SK-N-SH (cell line): Measurements from ENCODE around the gene MORC1. TPM values are rescaled to one million over a fixed set of nuclear protein-coding genes. Genes with fewer than 3 reads are reported as not detected.
"Not testable (repeated sequence)": the region's sequence is repeated elsewhere in the genome, so short reads cannot be mapped to it uniquely, and the experiment has no call there.

Experiments
- CTCF ChIA-PET: fragments of 300-600, 350-600 bp; formaldehyde crosslinking; extraction: SDS; loops from one replicate; lab custom pipeline; 2021; lab: Yijun Ruan, JAX
- POLR2A ChIA-PET: fragments of 350-600 bp; sonication (Branson Sonifier 250); formaldehyde crosslinking; extraction: SDS; loops from one replicate; lab custom pipeline; 2020; ENCODE audit warnings: antibody characterized with exemption, inconsistent platforms; lab: Yijun Ruan, JAX
- DNase-seq: peaks from one replicate; pipeline ENCODE4 v3.0.0; 2012
- H2AFZ ChIP-seq: fragments of 200-600 bp; sonication (generic); 2 replicates; pipeline ENCODE4 v1.8.1; 2016; ENCODE audit warnings: antibody characterized with exemption, mild to moderate bottlenecking, low read depth
- H3F3A ChIP-seq: fragments of 200-600 bp; sonication (generic); replicated peaks from 2 replicates; pipeline ENCODE3; 2016; ENCODE audit warnings: antibody characterized with exemption, mild to moderate bottlenecking; ENCODE audit not compliant: insufficient read depth
- H3K27ac ChIP-seq, 2 experiments: fragments of 200-500 bp in 1 of 2; fragments of 200-600 bp in 1 of 2; sonication (Bioruptor generic) in 1 of 2; sonication (generic), shearing (Covaris generic) in 1 of 2; 2 replicates each; pipeline versions ENCODE4 v1.5.1 to v1.6.1; 2014 to 2016; ENCODE audit warnings: low read depth in 2 of 2, inconsistent platforms in 1 of 2, low read length in 1 of 2, mild to moderate bottlenecking in 1 of 2, mixed read lengths in 1 of 2
- H3K27me3 ChIP-seq: fragments of 200-600 bp; sonication (generic), shearing (Covaris generic); 2 replicates; pipeline ENCODE4 v1.6.1; 2016; ENCODE audit warnings: mixed run types; ENCODE audit not compliant: insufficient read depth
- H3K36me3 ChIP-seq, 2 experiments: fragments of 200-500 bp in 1 of 2; fragments of 200-600 bp in 1 of 2; sonication (Bioruptor generic) in 1 of 2; sonication (generic) in 1 of 2; replicated peaks in 1 of 2; 2 replicates each; pipeline versions ENCODE3 to v1.5.1; 2014 to 2016; ENCODE audit warnings: low read length in 1 of 2, mild to moderate bottlenecking in 1 of 2; ENCODE audit not compliant: insufficient read depth in 2 of 2, control insufficient read depth in 1 of 2
- H3K4me1 ChIP-seq, 2 experiments: fragments of 200-500 bp in 1 of 2; fragments of 200-600 bp in 1 of 2; sonication (Bioruptor generic) in 1 of 2; sonication (generic), shearing (Covaris generic) in 1 of 2; 2 replicates each; pipeline versions ENCODE4 v1.5.1 to v1.6.1; 2014 to 2016; ENCODE audit warnings: low read depth in 1 of 2, low read length in 1 of 2, mixed run types in 1 of 2; ENCODE audit not compliant: insufficient read depth in 2 of 2, control insufficient read depth in 1 of 2
- H3K4me2 ChIP-seq: fragments of 200-600 bp; sonication (generic), shearing (Covaris generic); 2 replicates; pipeline ENCODE4 v1.6.1; 2017; ENCODE audit warnings: mixed run types
- H3K4me3 ChIP-seq, 2 experiments: fragments of 200-500 bp in 1 of 2; fragments of 200-600 bp in 1 of 2; sonication (Bioruptor generic) in 1 of 2; sonication (generic), shearing (Covaris generic) in 1 of 2; 2 replicates each; pipeline versions ENCODE4 v1.5.1 to v1.8.1; 2014 to 2016; ENCODE audit warnings: low read depth in 2 of 2, inconsistent platforms in 1 of 2, low read length in 1 of 2, mild to moderate bottlenecking in 1 of 2, mixed read lengths in 1 of 2, moderate library complexity in 1 of 2
- H3K79me2 ChIP-seq: fragments of 200-600 bp; sonication (generic); 2 replicates; pipeline ENCODE4 v1.8.1; 2017; ENCODE audit warnings: mild to moderate bottlenecking; ENCODE audit not compliant: insufficient read depth
- H3K9ac ChIP-seq: fragments of 200-600 bp; sonication (generic); 2 replicates; pipeline ENCODE4 v1.6.1; 2017; ENCODE audit warnings: mixed run types
- H3K9me2 ChIP-seq: fragments of 200-600 bp; sonication (generic); 2 replicates; pipeline ENCODE4 v1.6.1; 2017; ENCODE audit warnings: mixed run types
- H3K9me3 ChIP-seq: fragments of 200-600 bp; sonication (generic); 2 replicates; pipeline ENCODE4 v1.6.1; 2017; ENCODE audit warnings: mixed run types, mild to moderate bottlenecking, moderate library complexity
- H4K20me1 ChIP-seq: fragments of 200-600 bp; sonication (generic); 2 replicates; pipeline ENCODE4 v1.6.1; 2017; ENCODE audit warnings: mild to moderate bottlenecking, mixed run types; ENCODE audit not compliant: insufficient read depth
- ELF1 ChIP-seq: IDR thresholded peaks from 2 replicates; pipeline ENCODE4 v1.4.0; 2012
- EZH2phosphoT487 ChIP-seq: fragments of 200-600 bp; sonication (generic); IDR thresholded peaks from 2 replicates; pipeline ENCODE4 v1.6.1; 2017; ENCODE audit warnings: low read depth, mixed run types, mild to moderate bottlenecking, antibody characterized with exemption, moderate library complexity, borderline replicate concordance
- GATA2 ChIP-seq: sonication (generic); formaldehyde crosslinking; IDR thresholded peaks from 2 replicates; pipeline ENCODE4 v1.5.0; 2020; ENCODE audit warnings: mild to moderate bottlenecking, missing genetic modification reagents
- JUND ChIP-seq: IDR thresholded peaks from 2 replicates; pipeline ENCODE4 v1.4.0; 2012
- POLR2AphosphoS5 ChIP-seq: IDR thresholded peaks from 2 replicates; pipeline ENCODE4 v1.6.1; 2012; ENCODE audit warnings: low read depth, low read length
- RAD21 ChIP-seq: IDR thresholded peaks from 2 replicates; pipeline ENCODE4 v1.6.1; 2012; ENCODE audit warnings: mild to moderate bottlenecking, low read length
- RFX5 ChIP-seq: IDR thresholded peaks from 2 replicates; pipeline ENCODE4 v1.6.1; 2012; ENCODE audit warnings: mild to moderate bottlenecking, improper control_type of control experiment, low read length
- SIN3A ChIP-seq: IDR thresholded peaks from 2 replicates; pipeline ENCODE4 v1.6.1; 2012; ENCODE audit warnings: low read depth, mild to moderate bottlenecking, low read length, moderate library complexity, borderline replicate concordance
- SMC3 ChIP-seq: IDR thresholded peaks from 2 replicates; pipeline ENCODE4 v1.6.1; 2012; ENCODE audit warnings: low read depth, low read length, improper control_type of control experiment
- TEAD4 ChIP-seq: IDR thresholded peaks from 2 replicates; pipeline ENCODE4 v1.4.0; 2012; ENCODE audit warnings: mild to moderate bottlenecking, borderline replicate concordance; ENCODE audit not compliant: insufficient read depth
- WGBS: methylation state at CpG from one replicate; pipeline ENCODE4 v1.1.6; 2017; ENCODE audit warnings: low lambda C conversion rate; 5-methylcytosine and 5-hydroxymethylcytosine counted together
- polyA plus RNA-seq, 3 experiments: library from polyadenylated mRNA; depleted of rRNA; stranded (reverse); fragments of >200 nt; gene quantifications; 2 replicates each; pipeline ENCODE4 v1.2.3, GENCODE V29; 2012
- TF ChIP-seq, protein P1 (sequence below): fragments of 150-350 bp; IDR thresholded peaks from 2 replicates; pipeline ENCODE4 v1.6.1; 2016; ENCODE audit warnings: mild to moderate bottlenecking, low read depth, low read length
- TF ChIP-seq, protein P2 (sequence below): IDR thresholded peaks from 2 replicates; pipeline ENCODE4 v1.4.0; 2012; ENCODE audit warnings: low read depth
- TF ChIP-seq, protein P3 (sequence below): fragments of 200-600 bp; sonication (generic); IDR thresholded peaks from 2 replicates; pipeline ENCODE4 v1.6.1; 2017; ENCODE audit warnings: antibody characterized with exemption, mild to moderate bottlenecking, moderate library complexity

Gene MORC1
- polyA plus RNA-seq, 1 of the 3 experiments (the other 2 are of a cell fraction), result not detected

DNA sequence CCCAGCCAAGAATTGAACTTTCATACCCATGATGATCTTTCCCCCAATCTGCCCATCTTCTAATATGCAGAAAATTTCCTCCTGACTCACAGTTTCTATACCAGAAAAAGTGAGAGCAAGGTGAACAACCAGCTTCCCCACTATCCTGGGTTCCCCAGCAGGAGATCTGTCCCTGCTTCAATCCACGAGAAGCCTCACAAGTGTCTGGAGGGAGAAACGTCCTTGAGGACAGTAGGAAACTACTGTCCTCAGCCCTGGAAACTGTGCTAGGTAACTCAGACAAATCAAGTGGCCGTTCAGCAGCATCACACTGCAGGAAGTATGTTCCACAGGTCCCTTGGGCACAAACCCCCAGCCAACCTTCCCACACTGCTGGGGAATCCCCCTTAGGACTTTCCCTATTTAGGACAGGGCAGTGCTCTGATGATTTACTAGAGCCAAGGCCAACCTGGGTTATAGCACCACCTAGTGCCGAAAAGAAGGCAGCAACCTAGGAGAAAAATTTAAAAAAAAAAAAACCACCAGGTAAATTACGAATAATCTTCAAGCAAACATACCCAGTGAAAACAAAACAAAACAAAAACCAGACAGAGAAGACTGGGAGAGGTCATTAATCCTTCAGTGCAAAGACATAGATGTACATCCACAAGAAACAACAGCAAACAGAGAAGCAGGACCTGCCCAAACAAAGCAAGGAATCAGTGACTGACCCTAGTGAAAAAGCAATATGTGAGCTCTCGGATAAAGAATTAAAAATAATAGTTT is 36.0 kb downstream of the MORC1 start:
- Histone ChIP-seq H4K20me1 (no peaks in the 10 kb centered on the region), H3K4me2 (no peak overlapping the region), H3K36me3 (no peaks in the 10 kb centered on the region), H3K79me2 (no peaks in the 10 kb centered on the region), H3K4me1 (no peaks in the 10 kb centered on the region), H2AFZ (no peak overlapping the region), H3K27me3 (no peaks in the 10 kb centered on the region), H3K4me3 (no peak overlapping the region; a peak in 1 of 4 replicates), H3F3A (no peaks in the 10 kb centered on the region), H3K9ac (no peak overlapping the region), H3K27ac (no peak overlapping the region), H3K9me3 (0 out of 2 replicates have a peak, but pooled peaks cover 3% of the 10 kb centered on the region), H3K9me2 (no peaks in the 10 kb centered on the region)
- POLR2A ChIA-PET, result no interaction called here
- TF ChIP-seq SMC3, result peak; percentile 66
- TF ChIP-seq, protein P1, sequence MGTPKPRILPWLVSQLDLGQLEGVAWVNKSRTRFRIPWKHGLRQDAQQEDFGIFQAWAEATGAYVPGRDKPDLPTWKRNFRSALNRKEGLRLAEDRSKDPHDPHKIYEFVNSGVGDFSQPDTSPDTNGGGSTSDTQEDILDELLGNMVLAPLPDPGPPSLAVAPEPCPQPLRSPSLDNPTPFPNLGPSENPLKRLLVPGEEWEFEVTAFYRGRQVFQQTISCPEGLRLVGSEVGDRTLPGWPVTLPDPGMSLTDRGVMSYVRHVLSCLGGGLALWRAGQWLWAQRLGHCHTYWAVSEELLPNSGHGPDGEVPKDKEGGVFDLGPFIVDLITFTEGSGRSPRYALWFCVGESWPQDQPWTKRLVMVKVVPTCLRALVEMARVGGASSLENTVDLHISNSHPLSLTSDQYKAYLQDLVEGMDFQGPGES, result no peak
- TF ChIP-seq GATA2 (CRISPR knock-in tag), result no peak
- no peak for TF ChIP-seq RFX5
- TF ChIP-seq ELF1, result no peak
- TF ChIP-seq RAD21, result peak; percentile 77
- TF ChIP-seq, protein P2, sequence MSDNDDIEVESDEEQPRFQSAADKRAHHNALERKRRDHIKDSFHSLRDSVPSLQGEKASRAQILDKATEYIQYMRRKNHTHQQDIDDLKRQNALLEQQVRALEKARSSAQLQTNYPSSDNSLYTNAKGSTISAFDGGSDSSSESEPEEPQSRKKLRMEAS, result no peak
- no peak for TF ChIP-seq SIN3A
- TF ChIP-seq POLR2AphosphoS5, result no peak
- TF ChIP-seq JUND, result no peak
- TF ChIP-seq TEAD4, result no peak
- TF ChIP-seq EZH2phosphoT487, result no peak
- TF ChIP-seq, protein P3, sequence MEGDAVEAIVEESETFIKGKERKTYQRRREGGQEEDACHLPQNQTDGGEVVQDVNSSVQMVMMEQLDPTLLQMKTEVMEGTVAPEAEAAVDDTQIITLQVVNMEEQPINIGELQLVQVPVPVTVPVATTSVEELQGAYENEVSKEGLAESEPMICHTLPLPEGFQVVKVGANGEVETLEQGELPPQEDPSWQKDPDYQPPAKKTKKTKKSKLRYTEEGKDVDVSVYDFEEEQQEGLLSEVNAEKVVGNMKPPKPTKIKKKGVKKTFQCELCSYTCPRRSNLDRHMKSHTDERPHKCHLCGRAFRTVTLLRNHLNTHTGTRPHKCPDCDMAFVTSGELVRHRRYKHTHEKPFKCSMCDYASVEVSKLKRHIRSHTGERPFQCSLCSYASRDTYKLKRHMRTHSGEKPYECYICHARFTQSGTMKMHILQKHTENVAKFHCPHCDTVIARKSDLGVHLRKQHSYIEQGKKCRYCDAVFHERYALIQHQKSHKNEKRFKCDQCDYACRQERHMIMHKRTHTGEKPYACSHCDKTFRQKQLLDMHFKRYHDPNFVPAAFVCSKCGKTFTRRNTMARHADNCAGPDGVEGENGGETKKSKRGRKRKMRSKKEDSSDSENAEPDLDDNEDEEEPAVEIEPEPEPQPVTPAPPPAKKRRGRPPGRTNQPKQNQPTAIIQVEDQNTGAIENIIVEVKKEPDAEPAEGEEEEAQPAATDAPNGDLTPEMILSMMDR, result peak; percentile 87
- WGBS, result 31% methylated on average over 6 of the region's 6 CpGs
- CTCF ChIA-PET, result interaction anchor here (0.6 to 4.1 kb wide), 17 partner anchors 11 to 1166 kb away, joined by 3 to 55 read pairs (median 3); no protein-coding TSS in a partner anchor
- DNase-seq, result peak; percentile 34

DNA sequence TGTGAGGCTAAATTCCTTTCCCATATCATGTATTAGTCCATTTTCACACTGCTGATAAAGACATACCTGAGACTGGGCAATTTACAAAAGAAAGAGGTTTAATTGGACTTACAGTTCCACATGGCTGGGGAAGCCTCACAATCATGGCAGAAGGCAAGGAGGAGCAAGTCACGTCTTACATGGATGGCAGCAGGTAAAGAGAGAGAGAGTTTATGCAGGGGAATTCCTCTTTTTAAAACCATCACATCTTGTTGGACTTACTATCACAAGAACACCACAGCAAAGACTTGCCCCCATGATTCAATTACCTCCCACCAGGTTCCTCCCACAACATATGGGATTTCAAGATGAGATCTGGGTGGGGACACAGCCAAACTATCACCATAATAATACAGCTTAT is 37.8 kb downstream of the MORC1 start:
- H3K4me3 ChIP-seq, DNase-seq, H3K36me3 ChIP-seq, H2AFZ ChIP-seq, H3K79me2 ChIP-seq, H3K9me2 ChIP-seq, H3F3A ChIP-seq, H3K27me3 ChIP-seq, H4K20me1 ChIP-seq, H3K9ac ChIP-seq, H3K4me2 ChIP-seq, H3K4me1 ChIP-seq, H3K27ac ChIP-seq, H3K9me3 ChIP-seq, POLR2A ChIA-PET: not testable (repeated sequence)
- WGBS, result 25% methylated on average over 1 of the region's 1 CpG
- CTCF ChIA-PET, result interaction anchor here (1.0 to 4.1 kb wide), 3 partner anchors 33 to 417 kb away, joined by 3 to 55 read pairs (median 3); no protein-coding TSS in a partner anchor
